HUDEP-2 (cell line): ENCODE results near the gene C5orf46.
"Not testable (repeated sequence)": the region's sequence is repeated elsewhere in the genome, so short reads cannot be mapped to it uniquely, and the experiment has no call there.

Experiments
- DNase-seq, 76 experiments: peaks; one replicate each; lab custom pipeline; 2025; ENCODE audit not compliant: unreplicated experiment in 76 of 76; lab: John Stamatoyannopoulos, UW

Gene C5orf46

DNA sequence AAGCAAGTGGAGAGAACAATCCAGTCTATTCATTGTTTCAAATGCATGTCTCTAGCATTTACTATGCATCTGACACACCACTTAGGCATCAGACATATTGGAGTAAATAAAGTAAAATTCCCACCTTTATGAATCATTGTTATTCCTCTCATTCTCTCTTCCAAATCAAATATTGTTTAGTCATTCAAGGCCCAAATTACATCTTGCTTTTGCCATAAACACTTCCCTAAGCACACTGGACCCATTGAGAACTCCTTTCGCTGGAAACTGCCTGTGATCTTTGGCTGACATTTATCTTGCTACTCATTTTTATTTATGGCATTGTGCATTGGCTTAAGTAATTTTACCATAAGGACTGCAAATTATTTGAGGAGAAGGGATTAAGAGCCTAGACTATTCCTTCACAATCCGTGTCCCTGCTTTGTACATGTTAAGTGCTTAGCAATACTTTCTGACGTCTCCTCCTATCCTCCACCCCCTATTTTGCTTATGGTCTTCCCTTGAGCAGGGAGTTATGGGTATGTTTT, 7.4 kb downstream of the C5orf46 start:
- DNase-seq = no peak

DNA sequence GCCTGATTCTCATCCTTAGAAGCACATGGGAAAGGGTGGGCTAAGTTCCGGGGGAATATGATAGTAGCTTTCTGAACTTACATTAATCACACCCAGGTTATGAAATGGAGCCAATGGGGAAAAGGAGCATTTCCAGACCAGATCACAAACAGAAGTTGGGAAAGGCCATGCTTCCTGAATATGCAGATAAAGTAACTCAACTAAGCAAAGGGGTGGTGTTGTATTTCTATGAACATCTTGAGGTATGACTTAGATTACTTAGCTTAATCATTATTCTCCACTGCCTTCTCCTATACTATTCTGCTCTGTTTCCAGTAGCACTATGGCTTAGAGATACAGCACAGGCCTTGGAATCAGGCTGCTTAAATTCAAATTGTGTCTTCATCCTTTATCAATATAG, 10.5 kb downstream of the C5orf46 start:
- no peak for DNase-seq

DNA sequence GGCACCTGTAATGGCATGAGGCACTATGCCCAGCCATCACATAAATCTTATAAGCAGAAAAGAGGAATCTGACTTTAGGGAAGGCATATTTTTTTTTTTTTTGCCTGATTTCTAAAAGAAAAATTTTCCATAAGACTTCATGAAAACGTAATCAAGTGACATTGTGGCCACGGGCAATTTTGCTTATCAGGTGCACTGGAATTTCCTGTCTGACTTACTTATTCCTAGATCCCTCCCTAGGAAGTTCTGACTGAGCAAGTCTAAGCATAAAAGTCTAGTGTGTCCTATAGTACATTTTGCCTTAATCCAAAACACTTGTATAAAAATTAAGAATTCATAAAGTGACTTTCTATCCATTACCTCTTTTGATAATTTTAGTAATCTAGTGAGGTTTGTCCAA, 12.5 kb downstream of the C5orf46 start:
- no peak for DNase-seq

DNA sequence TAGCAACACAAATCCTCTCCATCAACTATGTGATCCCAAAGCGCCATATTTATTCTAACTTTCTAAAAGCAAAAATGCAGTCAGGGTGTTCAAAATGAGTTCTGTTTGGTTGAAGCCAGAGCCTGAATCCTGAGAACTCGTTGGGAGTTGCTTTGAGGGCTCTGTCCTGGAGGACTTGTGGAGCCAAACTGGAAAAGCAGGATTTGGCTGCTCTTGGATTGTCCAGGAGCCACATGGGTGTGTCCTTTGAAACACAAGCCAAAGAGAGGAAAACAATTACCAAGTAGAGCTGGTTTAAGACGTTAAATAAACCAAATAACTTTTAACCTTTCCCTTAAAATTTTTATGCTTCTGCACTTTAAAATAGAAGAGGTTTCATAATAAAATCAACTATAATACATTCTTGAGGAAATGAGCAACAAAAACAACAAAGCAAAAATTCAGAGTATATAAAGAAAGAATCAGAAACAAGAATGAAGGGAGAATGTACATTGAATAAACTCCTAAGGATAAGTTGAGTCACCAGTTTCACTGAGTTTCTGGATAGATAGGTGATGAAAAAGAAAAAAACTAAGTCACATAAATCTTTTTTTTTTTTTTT, 13.5 kb downstream of the C5orf46 start:
- no peak for DNase-seq

DNA sequence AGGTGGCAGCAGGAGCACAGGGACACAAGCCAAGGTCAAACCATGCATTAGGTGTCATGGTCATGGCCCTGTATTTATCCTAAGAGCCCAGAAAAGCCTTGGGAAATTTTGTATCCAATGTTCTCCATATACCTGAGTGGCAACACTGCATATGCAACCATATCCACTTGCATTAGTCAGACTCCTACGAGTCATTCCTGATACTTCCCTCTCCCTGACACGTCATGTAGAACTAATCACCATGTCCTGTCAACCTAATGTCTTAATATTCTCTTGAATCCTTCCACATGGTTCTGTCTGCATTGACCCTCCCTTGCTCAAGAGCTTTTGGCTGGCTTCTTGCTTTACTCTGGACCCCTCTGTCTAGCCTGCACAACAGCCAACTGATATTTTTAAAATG, 18.4 kb downstream of the C5orf46 start:
- DNase-seq = no peak

DNA sequence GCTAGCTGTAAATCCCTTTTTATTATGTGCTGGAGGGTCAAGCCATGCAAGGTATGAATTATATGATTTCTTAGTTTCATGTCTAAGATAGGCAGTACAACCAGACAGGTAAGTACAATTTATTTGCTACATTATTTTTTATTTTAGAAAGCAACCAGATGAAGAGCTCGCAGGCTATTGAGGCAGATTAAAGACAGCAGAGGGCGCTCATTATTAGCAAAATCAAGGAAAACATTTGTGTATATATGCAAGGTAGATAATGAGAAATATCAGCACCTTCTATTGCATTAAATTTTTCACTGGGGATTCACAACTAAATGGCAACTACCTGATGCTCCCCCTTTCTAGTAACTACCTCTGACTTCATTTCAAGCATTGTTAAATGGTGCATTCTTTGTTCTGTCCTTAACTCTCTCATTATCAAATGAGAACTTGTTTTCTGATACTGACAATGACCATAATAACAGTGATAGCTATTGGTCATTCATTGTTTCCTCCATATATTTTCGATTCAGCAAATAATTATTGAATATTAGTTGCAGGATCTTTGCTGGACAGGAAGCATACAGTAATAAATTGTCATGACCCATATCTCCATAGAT, 19.2 kb downstream of the C5orf46 start:
- DNase-seq = peak in 5 of 76 experiments; percentile 2 to 19 (median 10)

DNA sequence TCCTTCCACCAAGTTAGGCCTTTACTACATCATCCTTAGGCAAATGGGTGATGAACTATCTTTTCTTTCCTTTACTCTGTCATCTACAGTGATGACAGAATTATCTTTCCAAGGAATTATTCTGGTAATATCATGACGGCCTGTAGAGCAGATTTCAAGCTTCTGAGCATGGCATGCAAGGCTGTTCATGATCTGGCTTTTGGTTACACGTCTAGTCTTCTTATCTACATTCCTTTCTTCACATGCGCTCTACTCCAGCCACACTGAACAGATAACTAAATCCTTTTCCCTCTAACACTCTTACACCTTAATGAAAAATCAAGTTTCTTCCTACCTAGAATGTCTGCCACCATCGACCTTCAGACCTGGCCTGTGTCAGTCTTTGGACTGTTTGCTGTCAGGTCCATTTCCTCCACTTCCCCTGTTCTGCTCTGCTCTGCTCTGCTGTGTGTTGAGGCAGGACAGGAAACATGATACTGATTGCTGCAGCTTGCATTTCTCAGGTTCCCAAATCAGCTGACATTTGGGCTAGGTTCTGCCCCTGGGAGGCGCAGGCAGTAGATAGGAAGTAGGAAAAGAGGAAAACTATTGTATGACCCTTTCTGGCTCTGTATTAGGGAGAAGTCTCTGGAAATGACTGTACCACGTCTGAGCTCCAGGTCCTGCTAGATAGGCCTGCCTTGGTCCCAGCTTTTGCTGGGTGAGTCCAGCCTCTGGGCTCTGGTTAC, 23.6 kb downstream of the C5orf46 start:
- no peak for DNase-seq

DNA sequence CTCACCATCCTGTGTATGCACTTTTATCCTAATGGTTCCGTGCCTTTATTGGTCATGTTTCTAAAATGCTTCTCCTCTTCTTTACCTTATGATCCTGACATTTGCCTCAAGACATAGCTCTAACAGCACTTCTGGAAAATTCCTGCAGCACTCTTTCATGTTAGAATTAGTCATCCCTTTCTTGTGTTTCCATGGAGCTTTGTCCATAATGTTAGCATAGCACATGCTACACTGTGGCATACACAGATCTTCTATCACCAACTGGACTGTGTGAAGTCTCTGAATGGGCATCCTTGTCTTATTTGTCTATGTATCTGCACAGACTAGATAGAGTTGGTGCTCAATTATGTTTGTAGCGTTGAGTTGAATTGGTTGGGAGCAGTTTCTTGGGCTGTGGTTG, 25.9 kb downstream of the C5orf46 start:
- DNase-seq = no peak

DNA sequence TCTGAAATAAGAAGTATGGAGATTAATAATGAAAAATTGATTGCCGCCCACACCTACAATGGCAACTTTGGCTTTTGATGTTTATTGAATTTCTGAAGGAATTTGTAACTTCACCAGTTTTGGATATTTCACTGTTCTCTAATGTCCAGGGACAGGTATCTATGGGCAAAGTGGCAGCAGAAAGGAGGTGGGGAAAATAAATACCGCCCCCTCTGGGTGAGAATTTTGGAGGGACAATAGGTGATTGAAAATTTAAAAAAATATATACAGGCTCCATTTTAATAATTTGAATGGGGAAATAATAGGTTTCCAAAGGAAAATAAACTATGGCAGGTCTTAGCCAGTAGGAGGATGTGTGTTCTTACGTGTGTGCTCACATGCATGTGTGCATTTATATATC, 26.6 kb downstream of the C5orf46 start:
- no peak for DNase-seq

DNA sequence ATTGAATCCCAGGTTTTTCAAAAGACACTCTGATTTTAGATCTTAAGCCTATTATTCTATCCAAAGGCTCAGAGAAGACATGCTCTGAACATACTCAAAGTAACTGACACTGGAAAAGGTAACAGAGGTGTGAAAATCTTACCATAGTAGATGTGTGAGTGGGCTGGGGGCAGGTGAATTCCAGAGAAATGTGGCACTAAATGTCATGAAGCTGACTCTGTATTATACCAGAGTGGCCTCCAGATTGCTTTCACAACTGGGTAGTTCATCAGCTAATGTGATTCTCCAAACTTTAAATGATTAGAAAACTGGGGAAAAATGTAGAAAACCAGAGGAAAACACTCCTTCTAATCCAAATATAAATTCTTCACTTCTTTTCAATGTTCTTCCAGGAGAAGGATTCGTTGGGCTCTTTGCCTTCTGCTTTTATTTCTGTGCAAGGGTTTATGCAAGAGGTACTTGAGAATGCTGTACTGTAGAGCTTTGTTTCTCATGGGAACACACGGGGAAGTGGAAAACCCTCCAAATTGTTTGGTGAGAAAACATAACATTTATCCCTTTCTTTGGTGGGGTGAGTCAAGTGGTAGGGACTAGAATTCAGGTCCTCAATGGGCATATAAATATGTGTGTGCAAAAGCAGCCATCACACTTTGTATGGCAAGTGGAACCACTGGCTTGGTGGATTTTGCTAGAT, 28.1 kb downstream of the C5orf46 start, which contains the start of gene SCGB3A2:
Gene SCGB3A2, plus strand, starts transcription at position 646 of the 694 bp plus-strand sequence. CDS start 93 bp downstream, outside the sequence.
- DNase-seq = no peak

DNA sequence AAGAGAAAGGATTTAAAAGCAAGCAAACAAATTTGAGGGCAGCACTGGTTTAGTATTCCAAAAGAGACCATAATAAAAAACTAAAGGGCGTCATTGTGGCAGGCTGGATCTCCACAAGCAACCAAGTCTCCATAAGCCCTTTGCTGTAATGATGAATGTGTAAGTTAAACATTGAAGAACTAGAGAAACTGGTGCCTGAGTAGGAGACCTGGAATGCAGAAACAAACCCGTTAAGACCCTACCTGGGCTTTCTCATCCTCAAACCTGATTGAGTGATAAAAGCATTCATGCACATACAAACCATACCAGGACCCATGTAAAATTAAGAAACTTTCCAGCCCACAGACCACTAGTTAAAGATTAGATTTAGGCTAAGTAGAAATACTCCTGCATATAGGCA, 29.7 kb downstream of the C5orf46 start:
- DNase-seq = no peak

DNA sequence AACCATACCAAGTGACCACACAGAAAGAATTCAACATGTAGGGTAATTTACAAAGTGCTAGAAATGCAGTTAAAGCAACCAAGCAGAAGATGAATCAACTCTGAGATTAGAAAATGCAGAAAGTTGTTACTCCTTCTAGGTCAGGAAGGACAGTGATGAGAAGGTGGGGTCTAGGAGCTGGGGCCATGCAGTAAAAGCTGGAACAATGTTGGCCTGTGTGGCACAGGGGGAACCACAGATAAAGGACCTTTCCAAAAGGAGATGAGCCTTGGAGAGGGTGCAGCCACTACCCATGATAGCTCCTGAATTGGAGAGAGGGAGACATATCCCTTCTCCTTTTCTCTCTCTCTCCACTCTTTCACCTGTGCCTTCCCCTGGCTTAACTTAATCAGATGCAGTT, 30.2 kb downstream of the C5orf46 start:
- DNase-seq = no peak

DNA sequence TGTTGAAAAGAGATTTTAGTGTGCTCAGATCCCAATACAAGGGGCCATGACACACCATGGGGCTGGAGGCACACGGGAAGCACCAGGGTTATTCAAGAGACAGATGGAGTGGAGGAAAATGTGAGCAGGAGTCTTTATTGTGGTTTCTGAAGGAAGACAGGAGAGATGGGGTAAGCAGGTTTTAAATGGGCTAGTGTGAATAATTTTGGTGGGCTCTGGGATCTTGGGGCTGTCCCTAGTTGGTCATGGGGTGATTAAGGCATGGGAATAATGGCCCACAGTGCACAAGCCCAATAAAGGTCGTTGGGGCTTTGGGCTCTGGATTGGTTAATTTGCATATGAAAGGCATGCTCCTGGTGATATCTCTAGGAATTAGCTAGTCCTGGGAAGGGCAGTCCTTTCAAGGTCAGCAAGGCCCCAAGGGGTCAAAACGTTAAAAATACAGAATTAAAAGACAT, 31.4 kb downstream of the C5orf46 start:
- no peak for DNase-seq

DNA sequence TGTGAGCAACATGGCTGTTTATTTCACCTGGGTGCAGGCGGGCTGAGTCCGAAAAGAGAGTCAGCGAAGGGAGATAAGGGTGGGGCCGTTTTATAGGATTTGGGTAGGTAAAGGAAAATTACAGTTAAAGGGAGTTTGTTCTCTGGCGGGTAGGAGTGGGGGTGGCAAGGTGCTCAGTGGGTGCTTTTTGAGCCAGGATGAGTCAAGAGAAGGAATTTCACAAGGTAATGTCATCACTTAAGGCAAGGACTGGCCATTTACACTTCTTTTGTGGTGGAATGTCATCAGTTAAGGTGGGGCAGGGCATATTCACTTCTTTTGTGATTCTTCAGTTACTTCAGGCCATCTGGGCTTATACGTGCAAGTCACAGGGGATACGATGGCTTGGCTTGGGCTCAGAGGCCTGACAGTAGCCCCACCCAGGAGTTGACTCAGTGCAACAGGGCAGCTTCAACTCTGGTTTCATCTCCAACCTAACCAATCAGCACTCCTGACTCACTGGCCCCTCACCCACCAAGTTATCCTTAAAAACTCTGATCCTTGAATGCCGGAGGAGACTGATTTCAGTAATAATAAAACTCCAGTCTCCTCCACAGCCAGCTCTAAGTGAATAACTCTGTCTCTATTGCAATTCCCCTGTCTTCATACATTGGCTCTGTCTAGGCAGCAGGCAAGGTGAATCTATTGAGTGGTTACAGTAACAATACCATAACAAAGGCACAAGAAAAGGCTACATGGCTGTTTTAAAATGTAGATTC, 32.0 kb downstream of the C5orf46 start:
- DNase-seq = not testable (repeated sequence)

DNA sequence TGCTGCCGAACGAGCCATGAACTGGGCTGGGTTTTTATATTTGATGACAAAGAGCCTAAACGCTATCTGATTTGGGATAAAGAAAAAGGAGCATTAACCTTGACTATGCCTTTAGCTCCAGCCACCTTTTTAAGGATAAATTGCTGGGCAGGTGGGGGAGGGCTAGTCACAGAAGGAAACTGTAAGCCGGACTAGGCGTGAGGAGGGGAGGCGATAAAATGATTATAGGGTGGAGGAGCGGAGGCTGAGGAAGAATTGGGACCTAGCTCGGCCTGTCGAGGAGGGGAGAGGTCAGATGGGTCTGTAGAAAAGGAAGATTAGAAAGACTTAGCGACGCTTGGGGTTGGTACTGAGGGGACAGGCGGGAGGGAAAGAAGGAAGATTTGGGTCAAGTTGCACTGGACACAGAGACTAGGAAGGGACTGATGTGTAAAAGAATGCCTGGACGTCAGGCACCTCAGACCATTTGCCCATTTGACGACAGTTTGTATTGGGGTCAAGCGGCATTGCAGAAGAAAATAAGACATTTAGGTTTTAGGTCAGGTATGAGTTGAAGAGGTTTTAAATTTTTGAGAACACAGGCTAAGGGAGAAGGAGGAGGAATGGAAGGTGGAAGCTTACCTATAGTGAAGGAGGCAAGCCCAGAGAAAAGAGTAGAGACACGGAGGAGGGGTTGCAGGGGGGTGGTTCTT, 33.4 kb downstream of the C5orf46 start:
- DNase-seq = not testable (repeated sequence)

DNA sequence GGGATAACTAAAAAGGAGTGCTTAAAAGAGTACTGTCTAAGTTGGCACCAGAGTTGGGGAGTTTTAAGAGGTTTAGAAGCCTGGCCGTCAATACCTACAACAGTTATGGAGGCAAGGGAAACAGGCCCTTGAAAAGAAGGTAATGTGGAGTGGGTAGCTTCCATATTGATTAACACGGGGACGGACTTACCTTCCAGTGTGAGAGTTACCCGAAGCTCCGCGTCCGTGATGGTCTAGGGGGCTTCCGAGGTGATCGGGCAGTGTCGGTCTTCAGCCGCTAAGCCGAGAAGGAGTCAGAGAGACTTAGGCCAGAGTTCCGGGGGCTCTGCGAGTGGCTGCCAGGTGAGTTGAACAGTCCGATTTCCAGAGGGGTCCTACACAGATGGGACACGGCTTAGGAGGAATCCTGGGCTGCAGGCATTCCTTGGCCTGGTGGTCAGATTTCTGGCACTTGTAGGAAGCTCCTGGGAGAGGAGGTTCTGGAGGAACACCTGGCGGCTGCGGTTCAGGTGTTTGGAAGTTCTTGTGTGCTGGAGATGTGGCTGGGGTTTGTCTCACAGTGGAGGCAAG, 34.3 kb downstream of the C5orf46 start:
- not testable (repeated sequence) for DNase-seq

DNA sequence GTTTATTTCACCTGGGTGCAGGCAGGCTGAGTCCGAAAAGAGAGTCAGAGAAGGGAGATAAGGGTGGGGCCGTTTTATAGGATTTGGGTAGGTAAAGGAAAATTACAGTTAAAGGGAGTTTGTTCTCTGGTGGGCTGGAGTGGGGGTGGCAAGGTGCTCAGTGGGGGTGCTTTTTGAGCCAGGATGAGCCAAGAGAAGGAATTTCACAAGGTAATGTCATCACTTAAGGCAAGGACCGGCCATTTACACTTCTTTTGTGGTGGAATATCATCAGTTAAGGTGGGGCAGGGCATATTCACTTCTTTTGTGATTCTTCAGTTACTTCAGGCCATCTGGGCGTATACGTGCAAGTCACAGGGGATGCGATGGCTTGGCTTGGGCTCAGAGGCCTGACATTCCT, 36.4 kb downstream of the C5orf46 start:
- DNase-seq = not testable (repeated sequence)

DNA sequence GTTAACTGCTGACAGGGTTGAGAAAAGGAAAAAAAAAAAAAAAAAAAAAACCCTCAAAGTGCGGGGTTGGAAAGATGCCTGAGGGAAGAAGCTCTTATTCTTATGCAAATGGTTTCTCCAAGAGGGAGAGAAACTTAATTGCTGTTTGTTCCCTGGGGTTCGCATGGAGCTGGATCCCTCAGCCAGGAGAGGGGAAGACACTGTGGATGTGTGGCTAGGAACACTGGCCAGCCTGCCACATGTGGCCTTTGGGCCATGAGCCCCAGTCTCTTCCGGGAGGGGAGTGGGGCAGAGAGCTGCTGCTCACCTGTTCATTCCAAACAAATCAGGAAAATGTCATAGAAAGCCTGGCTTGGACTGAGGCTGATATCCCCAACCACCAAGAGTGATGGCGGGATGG, 37.2 kb downstream of the C5orf46 start:
- DNase-seq = no peak

DNA sequence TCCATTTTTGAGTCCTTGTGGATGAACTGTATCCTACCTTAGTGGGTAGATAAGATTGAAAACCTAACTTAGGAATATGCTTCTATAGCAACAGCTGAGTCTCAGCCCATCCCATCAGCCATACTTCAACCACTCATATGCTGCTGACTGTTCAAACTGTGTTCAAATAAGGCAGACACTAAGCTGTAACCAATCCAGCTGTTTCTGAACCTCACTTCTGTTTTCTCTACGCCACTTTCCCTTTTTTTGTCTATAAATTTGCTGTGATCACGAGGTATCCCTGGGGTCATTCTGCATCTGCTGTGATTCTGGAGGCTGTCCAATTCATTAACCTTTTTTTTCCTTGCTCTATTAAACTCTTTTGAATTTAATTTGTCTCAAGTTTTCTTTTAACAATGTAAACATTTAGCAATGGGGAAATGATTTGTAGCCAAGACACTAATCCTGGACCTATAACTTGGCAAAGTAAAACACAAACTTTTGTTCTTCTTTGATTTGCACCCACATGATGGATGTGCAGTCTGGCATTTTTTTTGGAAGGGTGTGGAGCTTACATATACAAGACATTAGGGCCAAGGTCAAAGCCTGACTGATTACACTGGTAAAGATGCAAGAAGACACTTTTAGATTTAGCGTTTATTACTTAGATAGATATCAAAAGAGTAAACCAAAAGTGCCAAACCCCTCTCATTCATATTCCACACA, 42.7 kb downstream of the C5orf46 start:
- DNase-seq = no peak
